Measurements from ENCODE around the gene SIDT2. TPM values are rescaled to one million over a fixed set of nuclear protein-coding genes. Genes with fewer than 3 reads are reported as not detected.

SIDT2 gene
- total RNA-seq, 1 donor from 2014 or later = 53.1 TPM

DNA sequence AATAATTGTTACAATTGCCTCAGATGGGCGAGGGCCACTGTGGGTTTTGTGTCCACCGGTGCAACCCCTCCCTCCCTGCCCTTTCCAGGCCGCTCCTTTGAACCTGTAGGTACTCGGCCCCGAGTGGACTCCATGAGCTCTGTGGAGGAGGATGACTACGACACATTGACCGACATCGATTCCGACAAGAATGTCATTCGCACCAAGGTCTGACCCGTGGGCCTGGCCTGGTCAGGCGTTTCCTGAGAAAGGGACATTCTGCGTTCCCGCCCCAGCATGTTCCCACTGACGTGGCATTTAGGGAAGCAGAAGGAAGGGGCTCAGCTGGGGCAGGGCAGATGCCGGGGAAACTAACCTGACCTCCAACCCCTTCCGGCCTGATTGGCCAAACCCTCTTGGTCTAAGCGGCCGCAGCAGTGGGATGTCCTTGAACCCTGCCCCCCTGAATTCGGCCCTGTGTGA lies 10.1 kb downstream of the SIDT2 start:
- no peak overlapping the region for H3K27ac Mint-ChIP-seq
- H3K27me3 Mint-ChIP-seq = no peaks in the 10 kb centered on the region
- no peaks in the 10 kb centered on the region for H3K9me3 Mint-ChIP-seq
- peaks cover 22% of the 10 kb centered on the region for H3K36me3 Mint-ChIP-seq
- H3K4me3 Mint-ChIP-seq = no peak overlapping the region
- peaks cover 8% of the 10 kb centered on the region for H3K4me1 Mint-ChIP-seq (ENCODE audit: unreplicated experiment)
- peak; percentile 57 for DNase-seq (ENCODE audit: extremely low spot score, unreplicated experiment)
- TF ChIP-seq CTCF (conservative IDR thresholded peaks at IDR 0.05) = no peak

DNA sequence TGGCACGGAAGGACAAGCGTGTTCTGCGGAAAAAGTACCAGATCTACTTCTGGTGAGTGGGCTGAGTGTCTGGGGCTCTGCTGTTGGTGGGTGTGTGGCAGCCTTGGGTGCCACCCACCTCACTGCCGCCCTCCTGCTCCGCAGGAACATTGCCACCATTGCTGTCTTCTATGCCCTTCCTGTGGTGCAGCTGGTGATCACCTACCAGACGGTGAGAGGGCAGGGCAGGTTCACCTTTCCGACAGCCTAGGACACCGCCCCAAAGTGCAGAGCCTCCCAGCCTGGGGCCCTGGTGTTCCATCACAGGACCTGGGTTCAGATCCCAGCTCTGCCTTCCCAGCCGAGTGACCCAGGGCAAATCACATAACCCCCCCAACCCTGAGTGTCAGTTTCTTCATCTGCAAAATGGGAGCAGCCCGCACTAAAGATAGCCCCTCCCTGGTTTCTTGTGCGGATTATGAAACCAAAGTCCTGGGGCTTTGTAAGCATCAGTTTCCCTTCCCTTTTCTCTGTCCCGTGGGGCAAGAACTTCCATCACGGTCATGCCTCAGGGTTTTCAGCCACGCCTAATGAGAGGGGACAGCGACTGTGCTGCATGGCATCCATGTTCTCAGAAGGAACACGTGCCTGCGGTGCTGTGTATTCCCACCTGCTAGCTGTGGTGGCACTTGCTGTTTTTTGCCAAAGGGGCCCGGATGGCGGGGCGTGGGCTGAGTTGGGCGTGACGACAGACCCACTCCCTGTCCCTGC lies 10.8 kb downstream of the SIDT2 start:
- no peak for TF ChIP-seq CTCF (conservative IDR thresholded peaks at IDR 0.05)
- peak; percentile 47 for DNase-seq (ENCODE audit: extremely low spot score, unreplicated experiment)
- Mint-ChIP-seq H3K4me1 (ENCODE audit: unreplicated experiment) (peaks cover under 1% of the 10 kb centered on the region), H3K9me3 (no peaks in the 10 kb centered on the region), H3K4me3 (no peak overlapping the region), H3K27me3 (no peaks in the 10 kb centered on the region), H3K27ac (no peak overlapping the region), H3K36me3 (peaks cover 16% of the 10 kb centered on the region)

GRCh38 chr11:117189941-117190544 lies 11.5 kb downstream of the SIDT2 start:
- TF ChIP-seq CTCF (conservative IDR thresholded peaks at IDR 0.05) = no peak
- Mint-ChIP-seq H3K36me3 (peaks cover 17% of the 10 kb centered on the region), H3K4me1 (ENCODE audit: unreplicated experiment) (no peaks in the 10 kb centered on the region), H3K27me3 (no peaks in the 10 kb centered on the region), H3K4me3 (no peak overlapping the region), H3K27ac (no peak overlapping the region), H3K9me3 (no peaks in the 10 kb centered on the region)
- DNase-seq (ENCODE audit: extremely low spot score, unreplicated experiment) = no peak

GRCh38 chr11:117191680-117192400 lies 13.3 kb downstream of the SIDT2 start:
- H3K36me3 Mint-ChIP-seq = peaks cover 20% of the 10 kb centered on the region
- no peak for TF ChIP-seq CTCF (conservative IDR thresholded peaks at IDR 0.05)
- no peak for DNase-seq (ENCODE audit: extremely low spot score, unreplicated experiment)
- H3K9me3 Mint-ChIP-seq = no peaks in the 10 kb centered on the region
- H3K4me1 Mint-ChIP-seq (ENCODE audit: unreplicated experiment) = no peaks in the 10 kb centered on the region
- H3K4me3 Mint-ChIP-seq = no peak overlapping the region
- H3K27me3 Mint-ChIP-seq = no peaks in the 10 kb centered on the region
- H3K27ac Mint-ChIP-seq = no peak overlapping the region

GRCh38 chr11:117192401-117192875 lies 13.9 kb downstream of the SIDT2 start:
- Mint-ChIP-seq H3K36me3 (peaks cover 16% of the 10 kb centered on the region), H3K4me3 (no peak overlapping the region), H3K9me3 (no peaks in the 10 kb centered on the region)

More at GRCh38 chr11:117192401-117192875, 13.9 kb downstream of the SIDT2 start:
- H3K27me3 Mint-ChIP-seq = no peaks in the 10 kb centered on the region
- no peak for TF ChIP-seq CTCF (conservative IDR thresholded peaks at IDR 0.05)
- no peak for DNase-seq (ENCODE audit: extremely low spot score, unreplicated experiment)
- peaks cover 3% of the 10 kb centered on the region for H3K4me1 Mint-ChIP-seq (ENCODE audit: unreplicated experiment)
- H3K27ac Mint-ChIP-seq = no peak overlapping the region
